ENCODE data around the gene TP73.

Gene TP73

GRCh38 chr1:3731583-3732433, 79.5 kb downstream of the TP73 start:
- peaks cover 7% of the 10 kb centered on the region for H3K27me3 Mint-ChIP-seq (ENCODE audit: low read depth)
- peaks cover 5% of the 10 kb centered on the region for H3K36me3 Mint-ChIP-seq (ENCODE audit: low read depth)
- TF ChIP-seq CTCF (IDR thresholded peaks at IDR 0.05; ENCODE audit: unreplicated experiment in 3 of 3): no peak
- no peak overlapping the region for H3K4me3 Mint-ChIP-seq
- H3K4me1 Mint-ChIP-seq: peaks cover 14% of the 10 kb centered on the region
- no peak overlapping the region for H3K27ac Mint-ChIP-seq
- no peaks in the 10 kb centered on the region for H3K9me3 Mint-ChIP-seq

- no peak overlapping the region for H3K4me3 Mint-ChIP-seq
- no peak overlapping the region for H3K27ac Mint-ChIP-seq
- H3K27me3 Mint-ChIP-seq (ENCODE audit: low read depth): peaks cover 7% of the 10 kb centered on the region
- H3K9me3 Mint-ChIP-seq: no peaks in the 10 kb centered on the region
- no peak for TF ChIP-seq CTCF (IDR thresholded peaks at IDR 0.05; ENCODE audit: unreplicated experiment in 3 of 3)
- H3K4me1 Mint-ChIP-seq: peaks cover 14% of the 10 kb centered on the region
- peaks cover 5% of the 10 kb centered on the region for H3K36me3 Mint-ChIP-seq (ENCODE audit: low read depth)
These were observed 80.2 kb downstream of the TP73 start for GRCh38 chr1:3732434-3733093.

- peaks cover 14% of the 10 kb centered on the region for H3K4me1 Mint-ChIP-seq
- H3K9me3 Mint-ChIP-seq: no peaks in the 10 kb centered on the region
- peaks cover 5% of the 10 kb centered on the region for H3K36me3 Mint-ChIP-seq (ENCODE audit: low read depth)
- TF ChIP-seq CTCF (IDR thresholded peaks at IDR 0.05; ENCODE audit: unreplicated experiment in 3 of 3): no peak
- no peak overlapping the region for H3K4me3 Mint-ChIP-seq
- H3K27ac Mint-ChIP-seq: no peak overlapping the region
- H3K27me3 Mint-ChIP-seq (ENCODE audit: low read depth): peaks cover 7% of the 10 kb centered on the region
These were observed 81.0 kb downstream of the TP73 start for GRCh38 chr1:3733094-3733882.

- no peaks in the 10 kb centered on the region for H3K9me3 Mint-ChIP-seq
- no peak for TF ChIP-seq CTCF (IDR thresholded peaks at IDR 0.05; ENCODE audit: unreplicated experiment in 3 of 3)
- H3K4me1 Mint-ChIP-seq: peaks cover 14% of the 10 kb centered on the region
- H3K27ac Mint-ChIP-seq: no peak overlapping the region
- H3K36me3 Mint-ChIP-seq (ENCODE audit: low read depth): peaks cover 5% of the 10 kb centered on the region
- H3K4me3 Mint-ChIP-seq: no peak overlapping the region
- H3K27me3 Mint-ChIP-seq (ENCODE audit: low read depth): no peaks in the 10 kb centered on the region
These were observed 81.7 kb downstream of the TP73 start for GRCh38 chr1:3733883-3734589.

GRCh38 chr1:3734602-3735001, 82.3 kb downstream of the TP73 start:
- no peak overlapping the region for H3K27ac Mint-ChIP-seq
- no peaks in the 10 kb centered on the region for H3K9me3 Mint-ChIP-seq
- H3K4me1 Mint-ChIP-seq: peaks cover 14% of the 10 kb centered on the region
- H3K27me3 Mint-ChIP-seq (ENCODE audit: low read depth): no peaks in the 10 kb centered on the region
- H3K4me3 Mint-ChIP-seq: no peak overlapping the region
- peaks cover 5% of the 10 kb centered on the region for H3K36me3 Mint-ChIP-seq (ENCODE audit: low read depth)
- TF ChIP-seq CTCF (IDR thresholded peaks at IDR 0.05; ENCODE audit: unreplicated experiment in 3 of 3): no peak

All from nephron (organoid).